ENCODE data around the gene RGS10.

Gene RGS10

GRCh38 chr10:119456435-119456810, 86.1 kb downstream of the RGS10 start:
- no peak overlapping the region for H2AFZ ChIP-seq (ENCODE audit: low read depth, low read length)
- H3K9me3 ChIP-seq (ENCODE audit: insufficient read depth, low read length, severe bottlenecking): no peaks in the 10 kb centered on the region
- H3K4me2 ChIP-seq (ENCODE audit: insufficient read depth, low read length): no peak overlapping the region
- DNase-seq (no peak), ATAC-seq (ENCODE audit: insufficient read depth, low read depth) (no peak)
- no peaks in the 10 kb centered on the region for H4K20me1 ChIP-seq (ENCODE audit: insufficient read depth, low read length)
- H3K4me3 ChIP-seq (ENCODE audit: low read depth in 1 of 2, low read length in 2 of 2): no peak overlapping the region
- H3K36me3 ChIP-seq (ENCODE audit: insufficient read depth, low read length): peaks cover 11% of the 10 kb centered on the region; the same call in 1 of the 2 replicates
- no peak overlapping the region for H3K27ac ChIP-seq (ENCODE audit: low read length)
- H3K79me2 ChIP-seq (ENCODE audit: insufficient read depth, low read length): no peaks in the 10 kb centered on the region
- no peaks in the 10 kb centered on the region for H3K27me3 ChIP-seq (ENCODE audit: insufficient read depth, low read length, poor library complexity)
- H3K9ac ChIP-seq (ENCODE audit: low read depth, low read length): no peak overlapping the region
- no peak for TF ChIP-seq CTCF (IDR thresholded peaks at IDR 0.05; ENCODE audit: borderline replicate concordance, extremely low read depth, low read length, poor library complexity, severe bottlenecking)
- no peak for TF ChIP-seq EZH2 (IDR thresholded peaks at IDR 0.05; ENCODE audit: borderline replicate concordance, low read depth, low read length, severe bottlenecking)
- no peaks in the 10 kb centered on the region for H3K4me1 ChIP-seq (ENCODE audit: insufficient read depth, low read length)

- no peak overlapping the region for H2AFZ ChIP-seq (ENCODE audit: low read depth, low read length)
- no peak overlapping the region for H3K4me2 ChIP-seq (ENCODE audit: insufficient read depth, low read length)
- H3K4me3 ChIP-seq (ENCODE audit: low read depth in 1 of 2, low read length in 2 of 2): no peak overlapping the region
These were observed 86.7 kb downstream of the RGS10 start for GRCh38 chr10:119455609-119456434.

GRCh38 chr10:119454990-119455389, 87.5 kb downstream of the RGS10 start:
- Histone ChIP-seq H3K4me3 (ENCODE audit: low read depth in 1 of 2, low read length in 2 of 2) (no peak overlapping the region), H3K9ac (ENCODE audit: low read depth, low read length) (no peak overlapping the region), H2AFZ (ENCODE audit: low read depth, low read length) (no peak overlapping the region), H4K20me1 (ENCODE audit: insufficient read depth, low read length) (no peaks in the 10 kb centered on the region), H3K27me3 (ENCODE audit: insufficient read depth, low read length, poor library complexity) (no peaks in the 10 kb centered on the region), H3K9me3 (ENCODE audit: insufficient read depth, low read length, severe bottlenecking) (no peaks in the 10 kb centered on the region), H3K79me2 (ENCODE audit: insufficient read depth, low read length) (no peaks in the 10 kb centered on the region), H3K4me2 (ENCODE audit: insufficient read depth, low read length) (no peak overlapping the region), H3K4me1 (ENCODE audit: insufficient read depth, low read length) (no peaks in the 10 kb centered on the region), H3K27ac (ENCODE audit: low read length) (no peak overlapping the region), H3K36me3 (ENCODE audit: insufficient read depth, low read length) (peaks cover 11% of the 10 kb centered on the region; the same call in 1 of the 2 replicates)
- ATAC-seq (ENCODE audit: insufficient read depth, low read depth): no peak
- DNase-seq: no peak
- TF ChIP-seq EZH2 (IDR thresholded peaks at IDR 0.05; ENCODE audit: borderline replicate concordance, low read depth, low read length, severe bottlenecking) (no peak), CTCF (IDR thresholded peaks at IDR 0.05; ENCODE audit: borderline replicate concordance, extremely low read depth, low read length, poor library complexity, severe bottlenecking) (no peak)

More at GRCh38 chr10:119455609-119456434, 86.7 kb downstream of the RGS10 start:
- no peaks in the 10 kb centered on the region for H3K27me3 ChIP-seq (ENCODE audit: insufficient read depth, low read length, poor library complexity)
- no peaks in the 10 kb centered on the region for H3K79me2 ChIP-seq (ENCODE audit: insufficient read depth, low read length)
- H3K36me3 ChIP-seq (ENCODE audit: insufficient read depth, low read length): peaks cover 11% of the 10 kb centered on the region; the same call in 1 of the 2 replicates
- H4K20me1 ChIP-seq (ENCODE audit: insufficient read depth, low read length): no peaks in the 10 kb centered on the region
- no peaks in the 10 kb centered on the region for H3K9me3 ChIP-seq (ENCODE audit: insufficient read depth, low read length, severe bottlenecking)
- H3K27ac ChIP-seq (ENCODE audit: low read length): no peak overlapping the region
- no peaks in the 10 kb centered on the region for H3K4me1 ChIP-seq (ENCODE audit: insufficient read depth, low read length)
- ATAC-seq (ENCODE audit: insufficient read depth, low read depth) (no peak), DNase-seq (no peak)
- no peak for TF ChIP-seq EZH2 (IDR thresholded peaks at IDR 0.05; ENCODE audit: borderline replicate concordance, low read depth, low read length, severe bottlenecking)
- no peak for TF ChIP-seq CTCF (IDR thresholded peaks at IDR 0.05; ENCODE audit: borderline replicate concordance, extremely low read depth, low read length, poor library complexity, severe bottlenecking)
- H3K9ac ChIP-seq (ENCODE audit: low read depth, low read length): no peak overlapping the region

Measured in DND-41 (cell line).